Measurements from ENCODE around the gene GPR25.

Gene GPR25

DNA sequence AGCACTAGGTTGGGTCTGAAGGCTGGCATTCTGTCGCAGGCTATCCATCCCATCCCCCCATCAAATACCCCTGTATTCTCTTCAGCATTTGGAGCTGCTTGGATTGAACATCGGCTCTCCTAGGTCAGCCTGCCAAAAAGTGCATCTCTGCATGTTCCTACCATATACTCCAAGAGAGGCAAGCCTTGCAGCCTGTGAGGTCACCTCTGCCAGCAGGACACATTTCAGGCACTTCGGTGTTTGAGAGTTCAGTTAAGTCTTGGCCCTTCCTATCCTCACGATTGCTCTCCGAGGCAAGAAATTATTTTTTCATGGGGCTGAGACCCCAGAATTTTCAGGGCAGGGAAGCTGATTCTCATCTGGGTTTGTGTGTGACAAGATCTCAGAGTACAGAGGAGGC lies 2.6 kb downstream of the GPR25 start:
- H3K27ac ChIP-seq (replicated peaks): no peak overlapping the region
- no peak for DNase-seq (ENCODE audit: low read depth in 1 of 2, low spot score in 1 of 2)
- no peaks in the 10 kb centered on the region for H3K27me3 ChIP-seq (ENCODE audit: insufficient read depth, poor library complexity, severe bottlenecking)
- H3K4me3 ChIP-seq (replicated peaks; ENCODE audit: insufficient read depth, low read length): no peak overlapping the region
- TF ChIP-seq, protein P1, sequence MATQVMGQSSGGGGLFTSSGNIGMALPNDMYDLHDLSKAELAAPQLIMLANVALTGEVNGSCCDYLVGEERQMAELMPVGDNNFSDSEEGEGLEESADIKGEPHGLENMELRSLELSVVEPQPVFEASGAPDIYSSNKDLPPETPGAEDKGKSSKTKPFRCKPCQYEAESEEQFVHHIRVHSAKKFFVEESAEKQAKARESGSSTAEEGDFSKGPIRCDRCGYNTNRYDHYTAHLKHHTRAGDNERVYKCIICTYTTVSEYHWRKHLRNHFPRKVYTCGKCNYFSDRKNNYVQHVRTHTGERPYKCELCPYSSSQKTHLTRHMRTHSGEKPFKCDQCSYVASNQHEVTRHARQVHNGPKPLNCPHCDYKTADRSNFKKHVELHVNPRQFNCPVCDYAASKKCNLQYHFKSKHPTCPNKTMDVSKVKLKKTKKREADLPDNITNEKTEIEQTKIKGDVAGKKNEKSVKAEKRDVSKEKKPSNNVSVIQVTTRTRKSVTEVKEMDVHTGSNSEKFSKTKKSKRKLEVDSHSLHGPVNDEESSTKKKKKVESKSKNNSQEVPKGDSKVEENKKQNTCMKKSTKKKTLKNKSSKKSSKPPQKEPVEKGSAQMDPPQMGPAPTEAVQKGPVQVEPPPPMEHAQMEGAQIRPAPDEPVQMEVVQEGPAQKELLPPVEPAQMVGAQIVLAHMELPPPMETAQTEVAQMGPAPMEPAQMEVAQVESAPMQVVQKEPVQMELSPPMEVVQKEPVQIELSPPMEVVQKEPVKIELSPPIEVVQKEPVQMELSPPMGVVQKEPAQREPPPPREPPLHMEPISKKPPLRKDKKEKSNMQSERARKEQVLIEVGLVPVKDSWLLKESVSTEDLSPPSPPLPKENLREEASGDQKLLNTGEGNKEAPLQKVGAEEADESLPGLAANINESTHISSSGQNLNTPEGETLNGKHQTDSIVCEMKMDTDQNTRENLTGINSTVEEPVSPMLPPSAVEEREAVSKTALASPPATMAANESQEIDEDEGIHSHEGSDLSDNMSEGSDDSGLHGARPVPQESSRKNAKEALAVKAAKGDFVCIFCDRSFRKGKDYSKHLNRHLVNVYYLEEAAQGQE (IDR thresholded peaks at IDR 0.05; ENCODE audit: insufficient replicate concordance, low read depth): no peak
- TF ChIP-seq, protein P2, sequence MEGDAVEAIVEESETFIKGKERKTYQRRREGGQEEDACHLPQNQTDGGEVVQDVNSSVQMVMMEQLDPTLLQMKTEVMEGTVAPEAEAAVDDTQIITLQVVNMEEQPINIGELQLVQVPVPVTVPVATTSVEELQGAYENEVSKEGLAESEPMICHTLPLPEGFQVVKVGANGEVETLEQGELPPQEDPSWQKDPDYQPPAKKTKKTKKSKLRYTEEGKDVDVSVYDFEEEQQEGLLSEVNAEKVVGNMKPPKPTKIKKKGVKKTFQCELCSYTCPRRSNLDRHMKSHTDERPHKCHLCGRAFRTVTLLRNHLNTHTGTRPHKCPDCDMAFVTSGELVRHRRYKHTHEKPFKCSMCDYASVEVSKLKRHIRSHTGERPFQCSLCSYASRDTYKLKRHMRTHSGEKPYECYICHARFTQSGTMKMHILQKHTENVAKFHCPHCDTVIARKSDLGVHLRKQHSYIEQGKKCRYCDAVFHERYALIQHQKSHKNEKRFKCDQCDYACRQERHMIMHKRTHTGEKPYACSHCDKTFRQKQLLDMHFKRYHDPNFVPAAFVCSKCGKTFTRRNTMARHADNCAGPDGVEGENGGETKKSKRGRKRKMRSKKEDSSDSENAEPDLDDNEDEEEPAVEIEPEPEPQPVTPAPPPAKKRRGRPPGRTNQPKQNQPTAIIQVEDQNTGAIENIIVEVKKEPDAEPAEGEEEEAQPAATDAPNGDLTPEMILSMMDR (IDR thresholded peaks at IDR 0.05; ENCODE audit: insufficient read depth, low read length): no peak
- TF ChIP-seq POLR2AphosphoS5 (IDR thresholded peaks at IDR 0.05; ENCODE audit: low read depth) (no peak), GABPA (IDR thresholded peaks at IDR 0.05; ENCODE audit: low read depth) (no peak), SPI1 (IDR thresholded peaks at IDR 0.05; ENCODE audit: borderline replicate concordance, low read depth) (no peak)

GRCh38 chr1:200877010-200877409 lies 4.2 kb downstream of the GPR25 start:
- no peak for DNase-seq (ENCODE audit: low read depth in 1 of 2, low spot score in 1 of 2)
- H3K27ac ChIP-seq (replicated peaks): no peak overlapping the region
- H3K27me3 ChIP-seq (ENCODE audit: insufficient read depth, poor library complexity, severe bottlenecking): no peaks in the 10 kb centered on the region
- no peak overlapping the region for H3K4me3 ChIP-seq (replicated peaks; ENCODE audit: insufficient read depth, low read length)
- TF ChIP-seq SPI1 (IDR thresholded peaks at IDR 0.05; ENCODE audit: borderline replicate concordance, low read depth): no peak
- TF ChIP-seq, protein P2 (IDR thresholded peaks at IDR 0.05; ENCODE audit: insufficient read depth, low read length): no peak
- no peak for TF ChIP-seq POLR2AphosphoS5 (IDR thresholded peaks at IDR 0.05; ENCODE audit: low read depth)
- TF ChIP-seq, protein P1 (IDR thresholded peaks at IDR 0.05; ENCODE audit: insufficient replicate concordance, low read depth): no peak
- no peak for TF ChIP-seq GABPA (IDR thresholded peaks at IDR 0.05; ENCODE audit: low read depth)

DNA sequence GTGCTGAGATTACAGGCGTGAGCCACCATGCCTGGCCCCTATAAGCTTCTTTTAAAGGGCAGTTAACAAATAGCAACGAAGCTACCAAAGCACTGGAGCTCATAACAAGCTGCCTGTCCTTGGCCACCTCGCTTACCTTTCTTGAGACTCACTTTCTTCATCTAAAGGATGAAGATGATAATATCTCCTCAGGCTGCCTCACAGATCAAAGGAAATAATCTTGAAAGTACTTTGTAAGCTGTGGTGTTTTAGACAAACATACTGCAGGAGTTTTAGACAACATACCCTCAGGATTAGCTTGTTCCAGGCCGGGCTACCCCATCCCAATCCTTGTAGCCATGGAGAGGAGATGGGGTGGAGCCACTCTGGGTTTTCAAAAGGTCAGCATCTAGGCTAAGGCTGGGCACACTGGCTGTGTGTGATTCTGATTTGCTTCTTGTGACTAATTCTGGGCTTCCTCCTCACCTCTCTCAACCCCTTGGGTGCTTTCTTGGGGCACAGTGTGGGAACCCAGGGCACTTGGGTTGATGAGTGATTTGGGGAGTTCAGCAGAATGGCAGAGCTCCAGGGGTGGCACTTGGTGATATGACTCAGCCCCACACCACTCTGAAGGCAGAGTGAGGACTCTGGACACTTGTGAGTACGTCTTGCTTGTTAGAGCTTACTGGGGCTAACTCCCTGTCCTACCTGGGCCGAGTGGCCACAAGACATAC lies 5.2 kb downstream of the GPR25 start:
- H3K4me3 ChIP-seq (replicated peaks; ENCODE audit: insufficient read depth, low read length): no peak overlapping the region
- no peak overlapping the region for H3K27ac ChIP-seq (replicated peaks)
- no peaks in the 10 kb centered on the region for H3K27me3 ChIP-seq (ENCODE audit: insufficient read depth, poor library complexity, severe bottlenecking)
- no peak for DNase-seq (ENCODE audit: low read depth in 1 of 2, low spot score in 1 of 2)
- TF ChIP-seq SPI1 (IDR thresholded peaks at IDR 0.05; ENCODE audit: borderline replicate concordance, low read depth) (no peak), GABPA (IDR thresholded peaks at IDR 0.05; ENCODE audit: low read depth) (no peak), POLR2AphosphoS5 (IDR thresholded peaks at IDR 0.05; ENCODE audit: low read depth) (no peak)
- TF ChIP-seq, protein P1 (IDR thresholded peaks at IDR 0.05; ENCODE audit: insufficient replicate concordance, low read depth): no peak
- TF ChIP-seq, protein P2 (IDR thresholded peaks at IDR 0.05; ENCODE audit: insufficient read depth, low read length): no peak

Data from HL-60 (cell line).